Activated CD8-positive, alpha-beta T cell treated with anti-CD3 and anti-CD28 coated beads for 36 hours (primary cell): ENCODE measurements around the gene CTXND2. TPM values are rescaled to one million over a fixed set of nuclear protein-coding genes. Genes with fewer than 3 reads are reported as not detected.

ENCODE experiments used
- ATAC-seq: fragments of 200-7000 bp; cut with Tn5 transposase; one replicate; pipeline ENCODE4 v1.10.0; 2021; ENCODE audit warnings: mild to moderate bottlenecking, moderate library complexity
- CTCF ChIA-PET: fragments of 350-600 bp; sonication (Branson Sonifier 250); formaldehyde crosslinking; loops from one replicate; lab custom pipeline; 2021; ENCODE audit warnings: antibody characterized with exemption; lab: Charles Lee
- POLR2A ChIA-PET: fragments of 350-600 bp; sonication (Branson Sonifier 250); formaldehyde crosslinking; loops from one replicate; lab custom pipeline; 2021; ENCODE audit warnings: antibody characterized with exemption; lab: Charles Lee
- DNase-seq: peaks from one replicate; pipeline ENCODE4 v3.0.0-alpha.2; 2020
- H3K27ac Mint-ChIP-seq: one replicate; pipeline ENCODE4 v1.8.0; 2021; ENCODE audit warnings: mild to moderate bottlenecking, mixed read lengths
- H3K27me3 Mint-ChIP-seq: one replicate; pipeline ENCODE4 v1.8.0; 2021; ENCODE audit warnings: mixed read lengths
- H3K36me3 Mint-ChIP-seq: one replicate; pipeline ENCODE4 v1.8.0; 2021; ENCODE audit warnings: low read depth, mixed read lengths
- H3K4me1 Mint-ChIP-seq: one replicate; pipeline ENCODE4 v1.8.0; 2021; ENCODE audit warnings: low read depth, mixed read lengths
- H3K4me3 Mint-ChIP-seq: one replicate; pipeline ENCODE4 v1.8.0; 2021; ENCODE audit warnings: mild to moderate bottlenecking, moderate library complexity, mixed read lengths
- H3K9me3 Mint-ChIP-seq: one replicate; pipeline ENCODE4 v1.8.0; 2021; ENCODE audit warnings: mixed read lengths
- CTCF ChIP-seq: fragments of 200-600 bp; IDR thresholded peaks from one replicate; pipeline ENCODE4 v1.8.0; 2022; ENCODE audit warnings: antibody characterized with exemption, mild to moderate bottlenecking
- intact Hi-C: fragments of 100-400 bp; cut with micrococcal nuclease; formaldehyde crosslinking; loops from one replicate; pipeline ENCODE4 v1.10.0; 2022
- total RNA-seq, 2 experiments: library from RNA; stranded (reverse); gene quantifications; one replicate each; pipeline ENCODE4 v1.2.3, GENCODE V29; 2021

Gene CTXND2
- total RNA-seq, 2 experiments from 2014 or later, result not detected

GRCh38 chr1:150909585-150910180 is 22.7 kb downstream of the CTXND2 start:
- Mint-ChIP-seq H3K9me3 (peaks cover 5% of the 10 kb centered on the region), H3K4me1 (peaks cover 20% of the 10 kb centered on the region), H3K36me3 (no peaks in the 10 kb centered on the region), H3K4me3 (no peak overlapping the region), H3K27ac (no peak overlapping the region), H3K27me3 (no peaks in the 10 kb centered on the region)
- no peak for TF ChIP-seq CTCF
- ChIA-PET CTCF (no interaction called here), POLR2A (no interaction called here)
- intact Hi-C loops, result no loop called here
- DNase-seq, result no peak
- ATAC-seq, result no peak

GRCh38 chr1:150912623-150913022 is 25.7 kb downstream of the CTXND2 start:
- Mint-ChIP-seq H3K27ac (no peak overlapping the region), H3K9me3 (peaks cover 5% of the 10 kb centered on the region), H3K36me3 (no peaks in the 10 kb centered on the region), H3K4me1 (peaks cover 6% of the 10 kb centered on the region), H3K27me3 (no peaks in the 10 kb centered on the region), H3K4me3 (no peak overlapping the region)
- DNase-seq (no peak), ATAC-seq (no peak)
- no peak for TF ChIP-seq CTCF
- POLR2A ChIA-PET, result no interaction called here
- CTCF ChIA-PET, result interaction anchor here (1.8 kb wide), 1 partner anchor 9 kb away, joined by 7 read pairs; no protein-coding TSS in a partner anchor
- intact Hi-C loops, result no loop called here

- DNase-seq (no peak), ATAC-seq (no peak)
- Mint-ChIP-seq H3K36me3 (no peaks in the 10 kb centered on the region), H3K4me1 (peaks cover 6% of the 10 kb centered on the region), H3K9me3 (no peaks in the 10 kb centered on the region), H3K27ac (no peak overlapping the region), H3K4me3 (no peak overlapping the region), H3K27me3 (no peaks in the 10 kb centered on the region)
- POLR2A ChIA-PET, result interaction anchor here (0.6 kb wide), 1 partner anchor 21 kb away, joined by 3 read pairs; no protein-coding TSS in a partner anchor
- no peak for TF ChIP-seq CTCF
- intact Hi-C loops, result no loop called here
- CTCF ChIA-PET, result no interaction called here
These were observed 30.5 kb downstream of the CTXND2 start for GRCh38 chr1:150917387-150917786.

- POLR2A ChIA-PET, result interaction anchor here (0.6 to 1.2 kb wide), 7 partner anchors 12 to 296 kb away, joined by 3 to 5 read pairs (median 3); no protein-coding TSS in a partner anchor
- TF ChIP-seq CTCF, result peak; percentile 79
- no peaks in the 10 kb centered on the region for H3K9me3 Mint-ChIP-seq
- peak overlapping the region; percentile 76 for H3K27ac Mint-ChIP-seq
- peaks cover 5% of the 10 kb centered on the region for H3K36me3 Mint-ChIP-seq
- peak overlapping the region; percentile 26 for H3K4me3 Mint-ChIP-seq
- CTCF ChIA-PET, result interaction anchor here (0.6 to 3.1 kb wide), 39 partner anchors 9 to 362 kb away, joined by 3 to 16 read pairs (median 4); partner anchors contain the start of genes ARNT, BNIPL, CERS2 and CTSK
- ATAC-seq (peak; percentile 77), DNase-seq (peak; percentile 93)
- intact Hi-C loops, result loop anchor here (1.0 to 5.0 kb wide), 3 partner anchors 32 to 80 kb away; partner anchors contain the start of gene ARNT
- H3K27me3 Mint-ChIP-seq, result no peaks in the 10 kb centered on the region
- H3K4me1 Mint-ChIP-seq, result peaks cover 19% of the 10 kb centered on the region
These were observed 35.6 kb downstream of the CTXND2 start for GRCh38 chr1:150922519-150922975.

GRCh38 chr1:150925080-150925479 is 38.1 kb downstream of the CTXND2 start:
- POLR2A ChIA-PET, result interaction anchor here (0.8 to 1.4 kb wide), 3 partner anchors 44 to 364 kb away, joined by 3 to 4 read pairs (median 4); partner anchors contain the start of gene MCL1
- ATAC-seq, result no peak
- Mint-ChIP-seq H3K4me1 (peaks cover 29% of the 10 kb centered on the region), H3K27me3 (no peaks in the 10 kb centered on the region), H3K9me3 (no peaks in the 10 kb centered on the region), H3K27ac (peak overlapping the region; percentile 98), H3K4me3 (peak overlapping the region; percentile 92), H3K36me3 (peaks cover 28% of the 10 kb centered on the region)
- TF ChIP-seq CTCF, result no peak
- intact Hi-C loops, result loop anchor here (5.0 kb wide), 1 partner anchor 47 kb away; the partner anchor contains the start of gene CERS2
- DNase-seq, result peak; percentile 21
- CTCF ChIA-PET, result interaction anchor here (1.5 to 1.6 kb wide), 2 partner anchors 56 to 67 kb away, joined by 4 to 5 read pairs; no protein-coding TSS in a partner anchor
